OCI-LY3 (cell line): Measurements from ENCODE around the gene IDH2.

ENCODE experiments used
- EZH2phosphoT487 ChIP-seq: fragments of 200-600 bp; shearing (Covaris generic); IDR thresholded peaks from 2 replicates; pipeline ENCODE4 v1.6.1; 2018; ENCODE audit warnings: antibody characterized with exemption, mixed run types, low read depth
- TF ChIP-seq, protein P1 (sequence below): fragments of 200-600, 300-600 bp; sonication (generic); IDR thresholded peaks from 2 replicates; pipeline ENCODE4 v1.5.1; 2014; ENCODE audit warnings: antibody characterized with exemption, low read length, low read depth

DNA sequence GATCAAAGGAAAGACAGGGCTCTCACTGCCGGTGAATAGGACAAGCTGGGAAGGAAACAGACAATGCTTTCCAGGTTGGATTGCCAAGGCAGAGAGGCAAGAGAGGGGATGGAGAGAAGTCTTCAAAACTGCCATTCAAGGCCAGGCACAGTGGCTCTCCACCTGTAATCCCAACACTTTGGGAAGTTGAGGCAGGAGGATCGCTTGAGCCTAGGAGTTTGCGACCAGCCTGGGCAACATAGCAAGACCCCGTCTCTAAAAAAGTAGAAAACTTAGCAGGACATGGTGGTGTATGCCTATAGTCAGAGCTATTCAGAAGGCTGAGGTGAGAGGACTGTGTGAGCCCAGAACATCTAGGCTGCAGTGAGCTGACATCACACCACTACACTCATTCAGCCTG lies 43.5 kb upstream of the IDH2 start:
- TF ChIP-seq, protein P1, sequence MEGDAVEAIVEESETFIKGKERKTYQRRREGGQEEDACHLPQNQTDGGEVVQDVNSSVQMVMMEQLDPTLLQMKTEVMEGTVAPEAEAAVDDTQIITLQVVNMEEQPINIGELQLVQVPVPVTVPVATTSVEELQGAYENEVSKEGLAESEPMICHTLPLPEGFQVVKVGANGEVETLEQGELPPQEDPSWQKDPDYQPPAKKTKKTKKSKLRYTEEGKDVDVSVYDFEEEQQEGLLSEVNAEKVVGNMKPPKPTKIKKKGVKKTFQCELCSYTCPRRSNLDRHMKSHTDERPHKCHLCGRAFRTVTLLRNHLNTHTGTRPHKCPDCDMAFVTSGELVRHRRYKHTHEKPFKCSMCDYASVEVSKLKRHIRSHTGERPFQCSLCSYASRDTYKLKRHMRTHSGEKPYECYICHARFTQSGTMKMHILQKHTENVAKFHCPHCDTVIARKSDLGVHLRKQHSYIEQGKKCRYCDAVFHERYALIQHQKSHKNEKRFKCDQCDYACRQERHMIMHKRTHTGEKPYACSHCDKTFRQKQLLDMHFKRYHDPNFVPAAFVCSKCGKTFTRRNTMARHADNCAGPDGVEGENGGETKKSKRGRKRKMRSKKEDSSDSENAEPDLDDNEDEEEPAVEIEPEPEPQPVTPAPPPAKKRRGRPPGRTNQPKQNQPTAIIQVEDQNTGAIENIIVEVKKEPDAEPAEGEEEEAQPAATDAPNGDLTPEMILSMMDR: no peak
- no peak for TF ChIP-seq EZH2phosphoT487
